Occipital lobe (tissue), 2 donors: Measurements from ENCODE around the gene TMIGD2. TPM values are rescaled to one million over a fixed set of nuclear protein-coding genes. Genes with fewer than 3 reads are reported as not detected.
"Not testable (repeated sequence)": the region's sequence is repeated elsewhere in the genome, so short reads cannot be mapped to it uniquely, and the experiment has no call there.

Experiments
- DNase-seq: peaks from one replicate; lab custom pipeline; 2025; lab: John Stamatoyannopoulos, UW
- total RNA-seq: library from RNA; depleted of rRNA; stranded (reverse); fragments of >200 nt; gene quantifications from one replicate; pipeline ENCODE4 v1.2.3, GENCODE V29; 2014

The TMIGD2 gene
- total RNA-seq, 1 donor from 2014 or later, result 2.7 TPM

GRCh38 chr19:4297901-4298809, 4.0 kb downstream of the TMIGD2 start:
- DNase-seq, result no peak

- peak; percentile 56 for DNase-seq
These were observed 6.0 kb downstream of the TMIGD2 start for GRCh38 chr19:4295972-4296771.

GRCh38 chr19:4294389-4294788, 7.8 kb downstream of the TMIGD2 start:
- no peak for DNase-seq

- DNase-seq, result no peak
These were observed 9.7 kb downstream of the TMIGD2 start for GRCh38 chr19:4292515-4292914.

GRCh38 chr19:4291184-4291732, 10.9 kb downstream of the TMIGD2 start:
- DNase-seq, result no peak

- no peak for DNase-seq
These were observed 14.0 kb downstream of the TMIGD2 start for GRCh38 chr19:4288091-4288777.

GRCh38 chr19:4286141-4286540, 16.0 kb downstream of the TMIGD2 start:
- DNase-seq, result not testable (repeated sequence)

GRCh38 chr19:4284974-4285373, 17.2 kb downstream of the TMIGD2 start:
- DNase-seq, result no peak

- no peak for DNase-seq
These were observed 17.8 kb downstream of the TMIGD2 start for GRCh38 chr19:4284176-4284958.

GRCh38 chr19:4279530-4280422, 22.4 kb downstream of the TMIGD2 start:
- DNase-seq, result no peak

- DNase-seq, result no peak
These were observed 23.0 kb downstream of the TMIGD2 start for GRCh38 chr19:4279267-4279529.

- DNase-seq, result no peak
These were observed 23.5 kb downstream of the TMIGD2 start, which contains the start of gene SHD for GRCh38 chr19:4278419-4279266. SHD (plus strand) TSS chr19:4279266; CDS start chr19:4280064, 798 bp downstream.

- no peak for DNase-seq
These were observed 24.2 kb downstream of the TMIGD2 start for GRCh38 chr19:4278010-4278409.

- no peak for DNase-seq
These were observed 24.9 kb downstream of the TMIGD2 start for GRCh38 chr19:4277191-4277696.

- not testable (repeated sequence) for DNase-seq
These were observed 27.9 kb downstream of the TMIGD2 start for GRCh38 chr19:4274321-4274686.

GRCh38 chr19:4272894-4273293, 29.3 kb downstream of the TMIGD2 start:
- no peak for DNase-seq

- no peak for DNase-seq
These were observed 33.3 kb downstream of the TMIGD2 start for GRCh38 chr19:4268816-4269430.
